GM21390 (cell line): ENCODE results near the gene CCBE1.

Source experiments
- ATAC-seq: cut with Tn5 transposase; IDR thresholded peaks from one replicate; pipeline ENCODE4 v1.9.1; 2021; ENCODE audit not compliant: unreplicated experiment

Gene CCBE1

DNA sequence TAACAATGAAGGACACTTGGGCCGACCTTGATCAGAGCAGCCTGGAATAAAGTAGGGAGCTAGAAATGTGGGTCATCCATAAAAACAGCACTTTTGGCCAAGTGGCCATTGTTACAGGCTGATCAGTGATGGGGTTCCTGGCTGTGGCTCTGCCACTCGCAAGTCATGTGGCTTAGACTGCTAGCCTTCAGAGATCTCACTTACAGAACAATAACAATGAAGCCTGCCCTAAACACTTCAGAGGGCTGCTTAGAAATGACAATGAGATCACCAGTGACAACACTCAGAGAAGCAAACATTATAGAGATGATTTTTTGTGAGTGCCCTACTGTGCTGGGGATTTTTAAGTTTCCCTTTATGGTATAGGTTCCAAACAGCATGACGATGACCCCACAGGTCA is 230.2 kb downstream of the CCBE1 start:
- ATAC-seq, result no peak

DNA sequence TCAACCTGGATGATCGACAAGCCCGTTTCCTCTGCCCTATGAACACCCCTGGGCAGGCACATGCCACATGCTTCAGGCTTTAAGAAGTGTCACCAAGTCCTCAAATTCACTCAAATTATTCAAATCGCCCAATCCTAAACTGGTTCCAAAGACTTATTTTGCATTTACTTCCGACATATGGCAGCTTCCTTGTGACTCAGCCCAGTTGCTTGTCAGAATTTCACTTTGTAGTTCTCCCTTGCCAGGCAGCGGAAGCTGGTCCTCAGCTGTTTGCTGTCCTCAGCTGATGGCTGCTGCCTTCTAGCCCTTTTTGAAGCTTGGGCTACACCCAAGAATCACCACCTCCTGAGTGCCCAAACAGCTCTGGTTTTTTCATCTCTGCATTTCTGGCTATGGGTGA is 232.7 kb downstream of the CCBE1 start:
- ATAC-seq, result no peak

DNA sequence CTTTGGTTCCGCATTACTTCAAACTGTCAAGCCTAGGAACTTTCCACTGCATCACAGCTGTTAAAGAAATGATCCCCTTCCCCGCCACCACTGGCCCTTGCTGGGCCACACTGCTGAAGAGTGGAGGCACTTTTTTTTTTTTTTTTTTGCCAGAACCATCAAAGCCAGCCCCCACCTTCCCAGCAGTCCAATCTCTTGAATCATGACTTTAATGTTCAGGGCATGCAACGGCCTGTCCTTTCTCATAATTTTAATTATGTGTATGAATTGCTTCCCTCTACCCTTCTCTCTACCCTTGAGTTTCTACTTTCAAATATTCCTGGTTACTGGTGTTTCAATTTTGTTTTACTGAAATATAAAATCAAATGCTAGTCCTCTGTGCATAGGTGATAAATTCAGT is 236.1 kb downstream of the CCBE1 start:
- ATAC-seq, result no peak

DNA sequence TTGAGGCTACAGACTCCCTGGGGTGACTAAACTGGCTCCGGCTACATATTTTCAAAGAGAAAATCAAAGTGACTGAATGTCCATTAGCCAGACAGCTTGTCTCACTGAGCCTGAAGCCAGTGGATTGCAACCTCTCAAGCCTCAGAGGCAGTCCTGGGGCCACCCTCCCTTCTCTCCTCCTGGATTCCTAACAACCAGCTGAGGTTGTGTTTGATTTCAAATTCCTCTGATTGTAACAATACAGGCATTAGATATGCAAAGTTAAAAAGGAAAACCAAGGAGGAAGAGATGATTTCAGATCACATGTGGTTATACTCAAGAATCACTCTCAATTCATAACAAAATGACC is 237.2 kb downstream of the CCBE1 start:
- ATAC-seq, result no peak

DNA sequence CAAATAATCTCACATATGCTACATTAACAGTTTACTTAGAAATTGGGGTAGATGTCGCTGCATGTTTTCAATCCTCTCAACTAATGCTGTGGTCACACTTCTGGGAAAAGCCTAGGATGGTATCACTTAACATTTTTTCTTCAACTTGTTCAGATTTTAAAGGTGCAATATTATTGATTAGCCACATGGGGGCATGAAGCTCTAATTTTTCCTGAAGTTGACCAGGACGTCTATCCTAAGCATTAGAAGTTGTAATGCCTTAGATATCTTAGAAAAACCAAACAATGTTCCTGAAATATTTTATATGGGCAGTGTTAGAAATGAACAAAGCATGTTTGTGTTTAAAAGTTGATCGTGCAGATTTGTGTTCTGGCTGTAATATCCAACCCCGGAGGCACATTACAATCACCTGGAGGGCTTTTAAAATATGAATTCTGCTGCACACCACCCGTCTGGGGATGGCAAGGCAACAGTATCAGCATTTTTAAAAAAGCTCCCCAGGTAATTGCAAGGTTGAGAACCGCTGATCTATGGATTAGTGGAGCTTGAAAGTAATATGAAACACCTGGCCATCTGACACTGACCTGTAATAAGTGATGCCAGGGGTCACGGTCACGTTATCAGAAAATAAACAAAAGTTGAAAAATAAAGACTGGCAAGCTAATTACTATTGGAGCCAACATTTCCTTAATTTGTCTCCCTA is 237.7 kb downstream of the CCBE1 start:
- peak; percentile 53 for ATAC-seq

DNA sequence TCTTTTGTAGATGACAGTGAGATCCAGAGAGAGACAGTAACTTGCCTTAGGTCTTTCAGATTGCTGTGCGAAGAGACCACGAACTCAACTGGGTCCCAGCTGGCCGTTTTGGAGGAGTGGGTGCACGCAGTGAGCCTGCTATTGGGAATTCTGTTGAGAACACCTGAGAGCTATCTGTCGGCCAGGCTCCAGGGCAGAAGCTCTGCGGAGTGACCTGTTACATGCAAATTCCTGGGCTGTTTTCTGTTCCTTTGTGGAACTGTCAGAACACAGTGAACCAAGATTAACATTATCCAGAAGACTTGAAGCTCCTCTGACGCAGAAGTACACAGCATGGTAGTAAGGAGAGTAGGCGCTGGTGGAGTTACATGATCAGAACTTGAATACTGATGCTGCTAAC is 238.6 kb downstream of the CCBE1 start:
- no peak for ATAC-seq

DNA sequence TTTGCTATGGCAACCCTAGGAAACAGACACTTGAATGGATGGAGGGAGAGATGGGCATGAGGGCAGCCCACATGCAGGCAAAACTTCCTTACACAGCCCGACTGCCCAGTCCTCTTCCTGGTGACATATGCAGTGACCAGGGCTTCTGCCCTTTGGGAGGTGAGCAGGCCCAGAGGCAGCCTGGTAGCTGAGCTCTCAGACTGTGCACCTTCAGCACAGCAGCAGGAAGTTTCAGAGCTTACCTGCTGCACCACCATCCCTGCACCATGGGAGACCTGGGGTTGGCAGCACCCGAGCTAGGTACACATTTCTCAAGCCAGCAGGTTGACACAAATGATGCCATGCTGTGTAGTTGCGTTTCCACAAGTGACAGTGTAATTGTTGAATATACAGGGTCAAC is 240.6 kb downstream of the CCBE1 start:
- no peak for ATAC-seq

DNA sequence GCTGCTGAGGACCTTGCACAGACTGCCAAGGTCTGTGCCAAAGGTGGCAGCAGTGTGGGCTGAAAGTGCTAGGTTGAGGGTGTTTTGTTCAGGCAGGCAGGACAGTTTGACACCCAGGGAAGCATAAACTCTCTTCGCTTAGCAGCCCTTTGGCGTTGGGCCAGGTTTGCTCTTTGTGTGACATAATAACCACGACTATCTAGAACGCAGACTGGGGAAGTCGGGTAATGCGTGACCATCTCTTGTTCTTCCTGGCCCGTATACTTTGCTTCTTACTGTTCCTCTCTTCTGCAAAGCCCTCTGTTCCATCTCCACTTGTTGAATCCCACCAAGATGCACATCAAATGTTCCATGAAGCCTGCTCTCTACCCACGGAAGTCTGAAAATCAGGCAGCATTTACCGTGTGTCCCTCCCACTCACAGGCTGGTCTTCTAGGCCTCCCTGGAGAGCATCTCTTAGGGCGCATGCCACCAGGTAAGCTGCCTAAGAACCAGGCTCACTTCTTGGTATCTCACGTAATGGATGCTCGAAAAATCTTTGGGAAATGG is 241.4 kb downstream of the CCBE1 start:
- ATAC-seq, result no peak

DNA sequence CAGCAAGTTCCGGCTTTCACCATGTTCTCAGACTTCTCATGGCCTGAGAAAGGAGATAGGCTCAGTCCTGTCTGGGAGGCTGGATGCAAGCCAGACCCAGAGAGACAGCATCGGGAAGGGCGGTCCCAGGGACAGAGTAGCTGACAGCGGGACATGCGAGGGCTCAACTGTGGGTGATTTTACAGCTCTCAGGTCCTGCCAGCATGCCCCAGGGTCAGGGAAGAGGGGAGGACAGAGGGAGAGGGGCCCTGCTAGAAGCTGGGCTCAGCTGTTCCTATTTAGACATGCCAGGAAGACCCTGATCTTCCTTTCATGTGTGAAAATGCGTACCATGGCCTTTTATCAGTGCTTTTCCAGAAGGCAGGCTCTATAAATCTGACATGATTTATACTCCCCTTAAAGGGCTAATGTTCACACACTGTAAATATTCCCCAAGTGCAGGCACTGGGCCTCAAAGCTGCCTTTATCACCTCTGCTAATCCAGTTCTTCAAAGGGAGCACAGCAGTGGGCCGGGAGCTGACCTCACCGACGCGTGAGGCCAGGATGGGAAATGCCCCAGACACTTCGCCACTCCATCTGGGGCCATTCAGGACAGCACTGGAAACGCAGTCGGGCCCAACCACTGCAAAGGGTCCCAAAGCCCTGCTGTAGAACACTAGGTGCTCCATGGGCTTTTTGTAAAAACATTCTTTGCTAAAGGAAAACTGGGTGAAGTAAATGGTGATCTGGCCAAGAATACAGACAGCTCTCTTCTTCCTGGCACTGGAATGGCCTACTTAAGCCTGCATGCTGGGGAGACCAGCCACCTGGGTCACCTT is 242.1 kb downstream of the CCBE1 start:
- no peak for ATAC-seq

DNA sequence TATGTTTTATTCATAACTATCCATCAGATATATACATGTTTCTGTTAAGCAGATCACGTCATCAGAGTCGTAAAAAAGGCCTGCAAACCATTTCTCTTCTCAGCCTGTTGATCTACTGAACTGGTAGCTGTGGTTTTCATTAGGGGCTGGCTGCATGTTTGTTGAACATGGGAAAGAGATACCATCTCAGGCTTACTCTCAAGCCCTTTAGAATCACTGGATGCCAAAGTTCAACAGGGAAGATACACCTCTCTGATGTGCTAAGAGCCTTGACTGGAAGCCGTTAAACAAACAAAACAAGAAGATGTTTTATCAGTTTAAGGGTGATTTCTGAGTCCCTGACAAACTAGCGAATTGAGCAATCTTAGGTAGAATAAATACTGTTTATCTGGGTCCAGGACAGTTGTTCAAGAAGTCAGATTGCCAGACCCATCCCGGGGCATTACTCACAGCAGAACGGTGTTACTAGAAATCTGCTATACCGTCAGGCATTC is 243.7 kb downstream of the CCBE1 start:
- ATAC-seq, result no peak

DNA sequence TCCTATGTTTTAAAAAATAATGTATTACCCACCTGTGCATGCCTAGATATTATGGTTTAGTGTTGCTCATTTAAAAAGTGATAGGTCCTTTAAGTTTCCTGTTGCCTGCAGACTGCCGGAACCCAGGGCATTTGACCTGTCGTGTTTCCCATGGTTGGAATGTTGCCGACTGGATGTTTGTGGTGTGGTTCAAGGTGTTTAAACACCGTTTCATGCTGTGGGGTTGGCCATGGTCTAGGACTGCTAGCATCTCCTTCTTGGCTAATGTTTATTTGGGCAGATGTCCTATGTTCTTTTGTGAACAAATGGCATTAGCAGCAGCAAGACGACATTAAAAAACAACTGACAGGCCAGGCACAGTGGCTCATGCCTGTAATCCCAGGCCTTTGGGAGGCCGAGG is 245.3 kb downstream of the CCBE1 start:
- ATAC-seq, result no peak

DNA sequence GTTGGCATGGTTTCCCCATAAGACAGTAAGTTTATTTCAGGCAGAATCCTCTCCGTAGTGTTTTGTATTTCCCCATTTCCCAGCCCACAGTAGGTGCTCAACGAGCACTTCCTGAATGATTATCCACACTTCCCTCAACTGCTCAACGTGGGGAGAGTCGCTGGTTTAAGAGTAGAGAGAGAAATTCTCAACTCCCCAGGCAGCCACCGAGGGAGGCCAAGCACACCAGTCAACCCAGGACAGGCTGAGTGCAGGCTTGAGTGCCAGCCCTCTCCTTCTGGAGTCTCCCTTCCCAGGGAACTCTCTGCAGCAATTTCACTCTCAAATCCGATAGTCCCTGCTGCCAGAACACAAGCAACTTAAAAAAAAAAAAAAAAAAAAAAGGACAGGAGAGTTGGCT is 246.2 kb downstream of the CCBE1 start:
- no peak for ATAC-seq

DNA sequence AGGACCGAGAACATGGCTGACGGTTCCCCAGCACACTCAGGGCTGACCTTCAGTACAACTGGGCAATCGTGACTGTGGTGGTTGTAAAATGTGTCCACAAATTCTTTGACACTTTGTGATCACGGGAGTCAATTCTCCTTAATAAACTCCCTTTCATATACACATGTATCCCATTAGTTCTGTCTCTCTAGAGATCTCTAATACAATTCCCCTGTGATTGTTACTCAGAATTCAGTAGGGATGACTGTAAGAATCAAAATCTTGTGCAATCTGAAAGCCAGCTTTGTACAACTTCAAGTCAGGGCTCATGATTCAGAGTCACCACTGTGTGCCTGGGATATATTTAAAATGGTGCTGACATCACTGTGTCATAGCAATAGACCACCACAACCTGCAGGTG is 248.7 kb downstream of the CCBE1 start:
- no peak for ATAC-seq

DNA sequence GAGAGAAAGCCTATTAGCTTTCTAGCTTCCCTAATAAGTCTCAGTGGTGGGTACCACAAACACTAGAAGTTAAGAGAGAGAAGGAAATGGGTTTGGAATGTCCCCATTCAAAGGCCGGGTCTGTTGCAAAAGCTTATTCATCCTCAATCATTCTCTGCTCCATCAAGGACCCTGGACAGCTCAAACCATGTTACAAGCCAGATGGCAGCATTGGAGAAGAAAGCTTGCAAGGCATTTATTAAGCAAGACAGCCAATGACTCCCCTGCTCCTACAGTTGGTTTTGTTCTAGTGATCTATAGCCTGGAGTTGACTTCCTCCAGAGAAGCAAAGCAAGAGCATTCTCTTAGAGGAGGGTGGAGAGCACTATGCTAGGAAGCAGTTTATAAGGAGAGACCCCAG is 251.2 kb downstream of the CCBE1 start:
- ATAC-seq, result no peak

DNA sequence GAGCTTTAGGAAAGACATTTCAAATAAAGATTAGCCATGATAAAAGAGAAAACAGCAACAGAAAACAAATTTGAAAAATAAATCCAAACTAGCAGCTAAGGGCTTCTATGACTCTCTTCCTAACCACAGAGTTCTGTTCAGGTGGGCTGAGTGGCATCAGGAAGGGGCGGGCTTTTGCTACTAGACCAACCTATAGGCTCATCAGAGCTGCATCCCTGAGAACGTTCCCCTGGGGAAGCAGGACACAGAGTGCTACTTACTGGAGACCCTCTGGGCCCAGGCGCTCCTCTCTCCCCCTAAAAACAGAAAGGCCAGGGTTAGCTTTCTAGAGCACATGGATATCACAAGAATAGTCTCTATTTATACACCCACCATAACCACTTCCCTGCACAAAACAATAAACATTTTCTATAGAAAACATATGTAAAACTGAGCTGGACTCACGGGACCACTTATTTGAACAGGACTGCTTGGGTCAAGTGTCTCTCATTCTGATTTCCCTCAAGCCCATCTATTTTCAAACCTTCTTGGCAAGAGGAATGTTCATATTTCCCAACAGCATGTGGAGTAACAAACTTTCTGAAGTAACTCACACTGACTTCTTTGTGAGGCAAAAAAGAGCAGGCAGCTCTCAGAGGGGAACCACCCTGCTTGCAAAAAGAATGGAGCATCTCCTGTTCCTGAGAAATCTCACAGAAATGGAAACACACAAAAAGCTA is 259.2 kb downstream of the CCBE1 start:
- no peak for ATAC-seq

DNA sequence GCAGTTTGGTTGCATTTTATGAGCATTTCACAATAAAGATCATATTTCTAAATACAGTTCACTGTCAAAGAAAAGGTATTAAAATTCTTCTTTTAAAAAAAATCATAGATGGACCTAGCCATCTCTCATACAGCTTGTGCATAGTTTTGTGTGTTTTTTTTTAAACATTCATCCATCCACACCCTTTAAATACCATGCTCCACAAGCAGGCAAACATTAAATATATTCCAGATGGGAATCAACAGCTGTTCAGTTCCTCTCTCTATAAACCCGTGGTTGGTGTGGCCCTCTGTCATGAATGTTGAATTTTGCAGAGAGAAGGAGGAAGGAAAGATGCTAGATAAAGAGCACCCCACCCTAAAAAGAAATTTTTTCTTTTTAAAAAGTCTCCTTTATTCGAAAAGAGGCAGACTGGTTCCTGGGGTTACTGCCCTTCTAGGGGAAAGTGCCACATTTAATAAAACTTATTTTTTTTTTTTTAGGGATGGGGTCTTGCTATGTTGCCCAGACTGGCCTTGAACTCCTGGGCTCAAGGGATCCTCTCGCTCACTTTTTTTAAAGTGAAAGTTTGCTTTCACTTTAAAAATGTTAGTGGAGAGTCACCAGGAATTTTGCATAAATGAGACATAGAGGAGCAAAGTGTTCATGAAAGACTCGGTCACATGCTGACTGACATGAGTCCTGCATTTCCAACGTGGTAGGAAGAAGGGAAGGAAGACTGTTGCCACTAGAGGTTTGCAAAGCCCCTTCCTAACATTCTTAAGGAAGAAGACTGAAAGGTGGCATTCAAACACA is 264.2 kb downstream of the CCBE1 start:
- ATAC-seq, result no peak

DNA sequence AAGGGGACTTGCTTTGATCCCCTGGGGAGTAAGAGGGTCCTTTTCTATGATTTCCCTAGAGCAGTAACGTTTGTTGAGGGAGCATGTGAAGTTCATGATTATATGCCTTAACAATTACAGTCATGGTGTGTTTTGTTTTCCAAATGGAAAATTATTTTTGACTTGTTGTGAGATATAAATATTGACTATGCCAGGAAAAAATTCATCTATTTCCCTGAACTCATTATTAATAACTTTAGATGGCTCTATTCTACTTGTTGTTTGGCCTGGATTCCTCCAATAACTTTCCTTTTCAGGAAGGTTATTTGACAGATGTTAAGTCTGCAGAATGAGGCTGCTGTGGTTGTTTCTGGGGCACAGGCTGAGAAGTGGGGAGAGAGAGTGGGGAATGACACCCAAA is 266.1 kb downstream of the CCBE1 start:
- ATAC-seq, result no peak

DNA sequence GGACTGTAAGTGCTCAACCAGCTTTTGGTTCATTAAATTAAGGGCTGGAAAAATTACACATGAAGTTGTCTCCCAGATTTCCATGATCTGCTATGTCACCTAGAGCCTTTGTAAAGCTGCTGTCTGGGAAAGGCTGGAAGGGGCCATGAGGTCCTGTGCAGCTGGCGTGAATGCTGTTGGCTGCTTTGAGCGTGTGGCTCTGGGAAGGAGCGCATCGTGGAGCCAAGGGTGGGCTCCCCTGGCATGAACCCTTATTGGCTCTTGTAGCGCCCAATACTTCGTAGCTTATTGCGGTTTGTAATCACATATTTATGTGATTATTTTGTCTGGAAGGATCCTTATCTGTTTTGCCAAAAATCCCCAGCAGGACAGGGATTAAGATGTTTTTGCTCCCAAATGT is 267.6 kb downstream of the CCBE1 start:
- ATAC-seq, result no peak

DNA sequence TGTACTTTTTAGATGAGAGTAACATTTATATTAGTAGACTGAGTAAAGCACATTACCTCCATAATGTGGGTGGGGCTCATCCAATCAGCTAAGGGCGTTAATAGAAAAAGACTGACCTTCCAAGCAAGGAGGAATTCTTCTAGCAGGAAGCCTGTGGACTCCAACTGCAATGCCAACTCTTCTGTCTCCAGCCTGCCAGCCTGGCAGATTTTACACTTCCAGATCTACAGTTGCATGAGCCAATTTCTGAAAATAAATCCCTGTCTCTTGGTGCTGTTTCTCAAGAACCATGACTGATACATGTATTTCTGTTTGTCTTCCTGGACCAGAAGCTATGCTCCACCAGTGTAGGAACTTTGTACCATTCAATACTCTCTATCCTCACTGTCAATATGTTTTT is 269.2 kb downstream of the CCBE1 start:
- ATAC-seq, result no peak

DNA sequence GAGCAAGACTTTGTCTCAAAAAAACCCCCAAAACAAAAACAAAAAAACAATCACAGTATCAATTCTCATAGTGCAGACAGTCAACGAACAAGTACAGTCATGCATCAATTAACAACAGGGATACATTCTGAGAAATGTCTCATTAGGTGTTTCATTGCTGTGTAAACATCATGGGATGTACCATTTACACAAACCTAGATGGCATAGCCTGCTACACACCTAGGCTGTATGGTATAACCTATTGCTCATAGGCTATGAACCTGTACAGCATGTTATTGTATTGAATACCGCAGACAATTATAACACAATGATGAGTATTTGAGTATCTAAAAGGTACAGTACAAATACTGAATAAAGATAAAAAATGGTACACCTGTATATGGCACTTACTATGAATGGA is 270.4 kb downstream of the CCBE1 start:
- no peak for ATAC-seq

DNA sequence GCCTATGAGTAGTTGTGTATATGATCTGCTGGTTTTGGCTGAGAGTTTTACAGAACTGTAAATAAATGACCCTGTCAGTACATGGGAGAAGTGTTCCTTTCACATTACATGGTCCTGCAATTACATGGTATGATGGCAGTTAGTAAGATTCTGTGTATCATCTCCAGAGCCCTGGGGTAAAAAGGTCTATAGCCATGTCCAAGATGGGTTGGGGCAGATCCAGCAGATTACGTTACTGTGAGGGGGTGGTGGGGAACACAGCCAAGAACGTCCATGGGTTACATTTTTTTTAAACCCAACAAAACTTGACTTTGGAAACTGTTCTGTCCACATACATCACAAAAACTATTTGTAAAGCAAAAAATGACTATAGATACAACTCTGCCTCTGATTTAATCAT is 274.0 kb downstream of the CCBE1 start:
- no peak for ATAC-seq
